Measurements from ENCODE around the gene ARFIP2.

Gene ARFIP2

GRCh38 chr11:6457581-6458320 lies 23.4 kb downstream of the ARFIP2 start:
- POLR2A ChIA-PET = no interaction called here
- CTCF ChIA-PET = interaction anchor here (1.5 to 11.8 kb wide), 3 partner anchors 11 to 79 kb away, joined by 4 to 192 read pairs (median 5); partner anchors contain the start of gene HPX
- no peak for TF ChIP-seq CTCF (IDR thresholded peaks at IDR 0.05; ENCODE audit: insufficient read depth, low read length, missing control alignments)
- DNase-seq (ENCODE audit: low read depth, low spot score) = no peak
- no peak overlapping the region for H3K4me3 ChIP-seq (ENCODE audit: low read depth, low read length)

GRCh38 chr11:6456361-6457073 lies 24.6 kb downstream of the ARFIP2 start:
- no peak for TF ChIP-seq CTCF (IDR thresholded peaks at IDR 0.05; ENCODE audit: insufficient read depth, low read length, missing control alignments)
- CTCF ChIA-PET = interaction anchor here (1.6 to 19.9 kb wide), 3 partner anchors 12 to 75 kb away, joined by 5 to 701 read pairs (median 192); partner anchors contain the start of genes HPX and SMPD1
- POLR2A ChIA-PET = no interaction called here
- no peak for DNase-seq (ENCODE audit: low read depth, low spot score)
- no peak overlapping the region for H3K4me3 ChIP-seq (ENCODE audit: low read depth, low read length)

- no peak overlapping the region for H3K4me3 ChIP-seq (ENCODE audit: low read depth, low read length)
- no peak for DNase-seq (ENCODE audit: low read depth, low spot score)
- POLR2A ChIA-PET = no interaction called here
- TF ChIP-seq CTCF (IDR thresholded peaks at IDR 0.05; ENCODE audit: insufficient read depth, low read length, missing control alignments) = no peak
- CTCF ChIA-PET = interaction anchor here (0.9 to 19.9 kb wide), 4 partner anchors 10 to 300 kb away, joined by 3 to 701 read pairs (median 98); partner anchors contain the start of genes HPX and SMPD1
These were observed 26.1 kb downstream of the ARFIP2 start for GRCh38 chr11:6455070-6455469.

- TF ChIP-seq CTCF (IDR thresholded peaks at IDR 0.05; ENCODE audit: insufficient read depth, low read length, missing control alignments) = no peak
- ChIA-PET POLR2A (no interaction called here), CTCF (interaction anchor here (1.7 to 19.9 kb wide), 3 partner anchors 10 to 72 kb away, joined by 4 to 701 read pairs (median 192); partner anchors contain the start of genes HPX and SMPD1)
- no peak overlapping the region for H3K4me3 ChIP-seq (ENCODE audit: low read depth, low read length)
- DNase-seq (ENCODE audit: low read depth, low spot score) = no peak
These were observed 28.0 kb downstream of the ARFIP2 start for GRCh38 chr11:6453152-6453551.

GRCh38 chr11:6452219-6452618 lies 28.9 kb downstream of the ARFIP2 start:
- no peak for DNase-seq (ENCODE audit: low read depth, low spot score)
- H3K4me3 ChIP-seq (ENCODE audit: low read depth, low read length) = no peak overlapping the region
- CTCF ChIA-PET = interaction anchor here (0.9 to 19.9 kb wide), 3 partner anchors 11 to 79 kb away, joined by 3 to 701 read pairs (median 192); partner anchors contain the start of genes HPX and SMPD1
- POLR2A ChIA-PET = no interaction called here
- TF ChIP-seq CTCF (IDR thresholded peaks at IDR 0.05; ENCODE audit: insufficient read depth, low read length, missing control alignments) = no peak

GRCh38 chr11:6448574-6448973 lies 32.6 kb downstream of the ARFIP2 start:
- POLR2A ChIA-PET = no interaction called here
- no peak for TF ChIP-seq CTCF (IDR thresholded peaks at IDR 0.05; ENCODE audit: insufficient read depth, low read length, missing control alignments)
- DNase-seq (ENCODE audit: low read depth, low spot score) = no peak
- CTCF ChIA-PET = interaction anchor here (1.2 to 19.9 kb wide), 4 partner anchors 8 to 86 kb away, joined by 4 to 701 read pairs (median 98); partner anchors contain the start of genes HPX and SMPD1
- H3K4me3 ChIP-seq (ENCODE audit: low read depth, low read length) = no peak overlapping the region
